NAMALWA (cell line): ENCODE measurements around the gene RARG.
"Not testable (repeated sequence)": the region's sequence is repeated elsewhere in the genome, so short reads cannot be mapped to it uniquely, and the experiment has no call there.

ENCODE experiments used
- DNase-seq: peaks from one replicate; pipeline ENCODE4 v3.0.0-alpha.2; 2015; ENCODE audit warnings: low spot score

The RARG gene

DNA sequence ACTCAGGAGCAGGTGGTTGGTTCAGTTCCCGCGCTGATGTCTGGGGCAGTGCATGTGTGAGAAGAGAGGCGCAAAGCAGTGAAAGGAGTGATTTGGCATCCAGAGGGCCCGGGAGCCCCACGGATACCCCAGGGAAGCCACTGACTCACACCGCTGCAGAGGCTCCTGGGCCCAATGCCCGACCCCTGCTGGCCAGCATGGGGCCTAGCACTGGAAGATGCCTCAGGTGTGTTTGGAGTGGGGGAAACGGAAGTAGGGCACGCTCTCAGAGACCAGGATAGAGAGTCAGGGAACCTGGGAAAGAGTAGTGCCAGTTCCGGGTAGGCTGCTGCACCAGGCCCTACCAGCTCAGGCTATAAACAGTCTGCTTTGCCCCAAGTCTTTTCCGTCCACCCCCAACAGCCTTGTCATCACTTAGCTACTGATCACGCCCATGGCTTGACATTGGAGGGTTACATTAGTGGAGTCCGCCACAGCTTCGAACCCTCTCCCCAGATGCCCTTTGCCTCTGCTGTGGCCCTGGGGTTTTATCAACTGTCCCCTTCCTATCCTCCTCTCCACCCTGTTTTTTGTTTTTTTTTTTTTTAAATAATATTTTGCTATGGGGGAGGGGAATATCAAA is 41.8 kb downstream of the RARG start:
- DNase-seq, result peak; percentile 60

DNA sequence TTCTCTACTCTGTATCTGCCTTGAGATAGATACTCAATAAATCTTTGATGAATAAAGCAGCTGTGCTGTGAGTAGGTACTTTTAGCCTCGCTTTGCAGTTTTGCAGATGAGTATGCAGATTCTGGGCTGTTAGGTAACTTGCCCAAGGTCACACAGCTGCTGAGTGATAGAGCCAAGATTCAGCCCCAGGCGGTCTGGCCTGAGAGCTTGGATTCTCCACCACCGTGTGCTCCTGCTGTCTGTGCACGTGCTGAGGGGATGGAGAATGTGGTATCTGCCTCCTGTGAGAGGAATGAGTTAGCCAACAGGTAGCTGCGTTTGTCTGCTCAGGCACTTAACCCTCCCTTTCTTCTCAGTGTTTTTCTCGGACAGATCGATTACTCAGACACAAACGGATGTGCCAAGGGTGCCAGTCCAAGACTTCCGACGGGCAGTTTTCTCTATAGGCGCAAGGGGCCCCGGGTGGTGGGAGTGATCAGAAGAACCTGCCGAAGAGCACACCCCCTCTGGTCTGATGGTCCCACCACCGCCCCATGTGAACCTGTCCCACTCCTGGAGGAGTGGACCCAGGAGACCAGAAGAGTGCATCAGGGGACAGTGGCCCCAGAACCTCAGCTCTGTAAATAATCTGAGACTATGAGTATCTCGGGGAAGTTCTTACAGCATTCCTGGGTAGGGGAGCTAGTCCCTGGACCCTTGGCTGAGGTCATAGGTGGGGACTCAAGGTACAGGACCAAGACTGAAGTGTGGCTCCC is 44.7 kb downstream of the RARG start:
- DNase-seq, result no peak

DNA sequence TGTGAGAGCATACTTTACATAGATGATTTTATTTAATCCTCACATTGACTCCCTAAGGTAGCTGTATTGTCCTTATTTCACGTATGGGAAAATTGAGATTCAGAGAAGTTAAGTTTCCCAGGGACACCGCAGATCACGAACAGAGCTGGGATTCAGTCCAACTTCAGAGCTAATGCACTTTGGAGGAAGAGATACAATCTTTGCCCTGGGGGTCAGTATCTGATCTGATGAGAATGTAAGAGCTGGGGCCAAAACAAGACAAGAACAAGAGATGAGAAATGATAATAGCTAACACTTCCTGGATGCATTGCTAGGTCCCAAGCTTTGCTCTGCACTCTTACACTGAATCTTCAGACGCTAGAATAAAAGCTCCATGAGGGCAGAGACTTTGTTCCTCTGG is 45.3 kb downstream of the RARG start:
- no peak for DNase-seq

DNA sequence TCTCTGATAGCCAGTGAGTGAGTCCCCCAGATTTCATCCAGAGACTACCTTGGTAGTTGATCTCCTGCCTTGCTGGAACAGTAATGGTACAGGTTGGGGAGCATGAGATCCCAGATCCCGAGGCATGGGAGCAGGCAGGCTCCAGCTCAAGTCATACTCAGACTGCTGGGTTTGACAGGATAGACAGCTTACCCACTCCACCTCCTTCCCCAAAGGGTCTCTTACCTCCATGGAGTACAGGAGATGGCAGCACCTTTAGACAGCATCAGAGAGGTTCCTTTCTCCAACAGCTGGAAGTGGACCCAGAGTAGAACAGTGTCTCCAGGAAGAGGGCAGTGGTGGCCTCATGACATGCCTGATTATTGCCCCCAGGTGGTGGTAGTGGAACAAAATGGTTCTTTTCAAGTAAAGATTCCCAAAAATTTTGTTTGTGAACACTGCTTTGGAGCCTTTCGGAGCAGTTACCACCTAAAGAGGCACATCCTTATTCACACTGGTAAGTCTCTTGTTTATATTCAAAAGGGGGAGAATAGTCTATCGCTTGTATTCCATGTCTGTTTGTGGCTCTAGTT is 46.3 kb downstream of the RARG start:
- DNase-seq, result no peak

DNA sequence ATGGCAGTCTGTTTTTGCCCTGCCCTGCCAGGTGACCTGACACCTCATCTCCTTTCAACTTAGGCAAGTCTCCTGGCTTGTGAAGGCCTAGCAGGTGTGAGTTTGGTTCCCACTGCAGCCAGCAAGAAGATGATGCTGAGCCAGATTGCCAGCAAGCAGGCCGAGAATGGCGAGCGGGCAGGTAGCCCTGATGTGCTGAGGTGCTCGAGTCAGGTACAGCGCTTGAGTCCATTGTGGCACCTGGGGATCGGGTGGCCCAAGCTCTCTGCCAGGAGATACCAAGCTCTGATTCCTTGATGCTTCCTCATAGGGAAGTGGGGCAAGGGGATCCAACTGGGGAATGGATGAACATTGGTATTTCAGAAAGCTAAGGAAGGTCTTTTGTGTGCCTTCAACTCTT is 47.2 kb downstream of the RARG start:
- no peak for DNase-seq

DNA sequence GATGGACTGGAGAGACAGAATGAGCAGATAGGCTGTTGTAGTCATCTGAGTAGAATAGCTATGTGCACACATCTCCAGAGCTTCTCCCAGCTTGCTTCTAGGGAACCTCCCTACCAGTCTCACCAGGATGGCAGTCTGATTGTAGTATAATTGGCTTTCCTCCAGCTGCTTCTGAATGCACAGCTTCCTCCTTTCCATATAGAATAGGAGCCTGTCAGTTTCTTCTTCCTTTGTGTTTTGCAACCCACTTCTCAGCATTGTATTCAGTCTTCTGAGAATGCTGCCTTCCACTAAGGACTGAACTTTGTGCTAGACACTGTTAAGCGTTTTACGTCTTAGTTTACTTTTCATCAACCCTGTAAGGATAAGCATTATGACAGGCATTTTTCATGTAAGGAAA is 49.1 kb downstream of the RARG start:
- DNase-seq, result no peak

DNA sequence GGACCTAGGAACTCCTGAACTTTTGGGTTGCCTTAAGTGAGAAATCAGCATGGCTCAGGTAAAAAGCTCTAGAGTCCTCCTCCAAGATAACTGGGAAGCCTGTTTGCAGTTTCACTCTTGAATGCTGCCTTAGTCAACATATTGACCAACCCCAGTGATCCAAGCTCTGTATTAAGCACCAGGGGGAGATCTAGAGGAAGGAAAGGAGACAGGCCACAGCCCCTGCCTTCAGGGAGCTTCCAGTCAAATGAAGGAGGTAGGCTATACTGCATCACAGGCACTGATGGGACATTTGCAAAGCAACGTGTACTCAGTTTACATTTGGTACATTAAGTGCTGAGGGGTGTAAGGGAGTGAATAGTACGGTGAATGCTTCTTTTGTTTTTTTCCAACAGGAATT is 50.1 kb downstream of the RARG start:
- no peak for DNase-seq

DNA sequence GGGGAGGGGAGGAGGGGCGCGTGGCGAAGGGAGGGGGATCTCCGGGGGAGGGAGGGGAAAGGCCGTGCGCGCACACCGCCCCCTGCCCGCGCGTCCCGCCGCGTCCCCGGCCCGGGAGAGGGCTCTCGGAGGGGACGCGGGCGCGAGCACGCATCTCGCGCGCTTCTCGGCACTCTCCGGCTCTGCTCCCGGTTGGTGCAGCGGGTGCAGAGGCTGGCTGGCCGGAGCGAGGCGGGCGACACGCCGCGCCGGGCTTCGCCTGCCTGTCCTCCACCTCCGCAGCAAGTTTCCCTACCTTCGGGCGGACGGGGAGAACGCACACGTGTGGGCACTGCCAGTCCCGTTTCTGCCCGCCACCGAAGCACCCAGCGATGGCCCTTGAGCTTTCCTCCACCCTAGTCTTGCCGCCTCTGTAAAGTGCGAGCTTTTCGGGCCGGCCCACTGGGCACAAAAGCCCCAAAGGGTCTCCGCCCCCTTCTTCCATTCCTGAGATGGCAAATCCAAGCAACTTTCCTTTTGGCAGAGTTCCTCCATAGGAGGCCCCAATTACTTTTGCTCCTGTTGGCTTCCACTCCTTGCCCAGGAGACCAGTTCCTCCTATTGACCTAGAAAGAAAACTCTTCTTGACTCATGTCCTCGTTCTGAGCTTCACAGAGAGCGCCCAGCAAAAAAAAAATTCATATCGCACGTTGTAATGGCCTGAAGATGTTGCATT is 50.9 kb downstream of the RARG start:
- no peak for DNase-seq

DNA sequence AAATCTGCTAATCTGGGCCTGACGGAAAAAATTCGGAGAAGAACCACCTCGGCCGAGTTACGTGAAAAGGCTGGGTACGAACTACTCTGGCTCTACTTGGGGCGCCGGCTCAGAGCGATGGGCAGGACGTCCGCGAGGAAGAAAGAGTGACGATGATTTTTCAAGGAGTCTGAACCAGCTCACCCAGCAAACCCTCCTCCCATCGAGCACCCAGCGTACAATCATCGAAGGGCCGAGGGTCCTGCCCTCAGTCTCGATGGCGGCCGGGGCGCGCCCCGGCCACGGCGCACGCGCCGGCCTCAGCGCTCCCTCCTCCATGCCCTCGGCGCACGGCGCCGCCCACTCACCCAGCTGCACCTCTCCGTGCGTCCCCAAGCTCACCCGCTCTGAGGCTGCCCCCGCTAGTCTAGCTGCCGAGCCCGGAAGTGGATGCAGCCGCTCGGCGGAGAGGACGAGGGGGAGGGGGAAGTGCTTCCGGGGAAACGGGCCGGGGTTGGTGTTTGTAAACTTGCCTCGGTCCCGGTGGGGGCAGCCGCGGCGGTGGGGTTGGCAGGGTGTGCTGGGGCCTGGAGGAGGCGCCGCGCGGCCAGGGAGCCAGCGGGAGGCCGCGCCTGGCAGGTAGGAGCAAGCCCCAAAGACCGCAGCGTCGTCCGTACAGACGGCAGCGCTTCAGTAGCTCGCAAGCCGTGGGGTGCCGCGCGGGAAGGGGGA is 51.6 kb downstream of the RARG start, which contains the start of the genes CSAD and ZNF740:
TSS of gene CSAD (minus strand) at position 706 of the 711 bp plus-strand sequence. CDS start 7,455 bp downstream, outside the sequence.
TSS of gene ZNF740 (plus strand) at position 503 of the 711 bp plus-strand sequence. CDS start 1,262 bp downstream, outside the sequence.
- peak; percentile 98 for DNase-seq

DNA sequence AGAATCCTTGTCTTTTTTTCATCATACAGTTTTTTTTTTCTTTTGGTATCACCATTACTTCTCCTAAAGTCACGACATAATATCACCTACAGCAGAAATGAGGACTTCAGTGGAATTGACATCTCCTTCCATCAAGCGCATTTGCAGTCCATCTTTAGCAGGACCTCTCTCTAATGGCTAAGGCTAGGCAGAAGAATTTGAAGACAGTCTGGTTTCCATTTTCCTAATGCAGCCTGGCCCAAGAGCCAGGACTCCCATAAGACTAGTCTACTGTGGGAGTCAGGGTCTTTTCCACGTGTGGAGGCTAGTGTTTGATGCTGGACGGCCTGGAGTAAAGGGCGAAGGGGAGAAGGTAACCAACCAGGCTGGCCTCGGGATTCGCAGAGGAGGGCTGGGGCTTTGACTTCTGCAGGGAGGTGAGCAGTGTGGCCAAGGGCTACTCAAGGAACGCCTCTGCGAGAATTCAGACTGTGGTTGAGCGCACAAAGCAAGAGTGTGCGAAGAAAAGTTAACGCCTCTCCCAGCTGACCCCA is 52.3 kb downstream of the RARG start:
- DNase-seq, result no peak

DNA sequence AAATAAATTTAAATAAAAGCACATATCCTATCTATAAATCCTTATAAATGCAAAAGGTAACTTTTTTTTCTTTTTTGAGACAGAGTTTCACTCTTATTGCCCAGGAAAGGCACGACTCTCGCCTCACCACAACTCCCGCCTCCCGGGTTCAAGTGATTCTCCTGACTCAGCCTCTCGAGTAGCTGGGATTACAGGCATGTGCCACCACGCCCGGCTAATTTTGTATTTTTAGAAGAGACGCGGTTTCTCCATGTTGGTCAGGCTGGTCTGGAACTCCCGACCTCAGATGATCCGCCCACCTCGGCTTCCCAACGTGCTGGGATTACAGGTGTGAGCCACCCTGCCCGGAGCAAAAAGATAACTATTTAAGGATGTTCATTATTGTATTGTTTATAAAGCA is 53.2 kb downstream of the RARG start:
- DNase-seq, result not testable (repeated sequence)

DNA sequence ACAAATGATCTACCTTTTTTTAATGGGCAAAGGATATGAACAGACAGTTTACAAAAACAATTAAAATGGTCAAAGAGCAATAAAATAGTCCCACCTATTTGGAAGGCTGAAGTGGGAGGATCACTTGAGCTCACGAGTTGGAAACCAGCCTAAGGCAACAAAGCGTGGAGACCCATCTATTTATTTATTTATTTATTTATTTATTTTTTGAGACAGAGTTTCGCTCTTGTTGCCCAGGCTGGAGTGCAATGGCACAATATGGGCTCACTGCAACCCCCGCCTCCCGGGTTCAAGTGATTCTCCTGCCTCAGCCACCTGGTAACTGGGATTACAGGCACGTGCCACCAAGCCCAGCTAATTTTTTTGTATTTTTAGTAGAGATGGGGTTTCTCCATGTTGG is 54.6 kb downstream of the RARG start:
- not testable (repeated sequence) for DNase-seq

DNA sequence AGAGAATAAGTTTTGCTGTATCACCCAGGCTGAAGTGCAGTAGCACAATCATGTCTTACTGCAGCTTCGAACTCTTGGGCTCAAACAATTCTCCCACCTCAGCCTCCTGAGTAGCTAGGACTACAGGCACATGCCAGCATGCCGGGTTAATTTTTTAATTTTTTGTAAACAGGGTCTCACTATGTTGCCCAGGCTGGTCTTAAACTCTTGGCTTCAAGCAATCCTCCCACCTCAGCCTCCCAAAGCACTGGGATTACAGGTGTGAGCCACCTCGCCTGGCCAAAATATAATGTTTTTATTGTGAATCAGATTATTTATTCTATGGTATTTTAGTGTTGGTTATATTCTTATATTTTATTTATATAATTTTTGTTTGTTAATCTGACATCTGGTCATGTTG is 55.3 kb downstream of the RARG start:
- no peak for DNase-seq

DNA sequence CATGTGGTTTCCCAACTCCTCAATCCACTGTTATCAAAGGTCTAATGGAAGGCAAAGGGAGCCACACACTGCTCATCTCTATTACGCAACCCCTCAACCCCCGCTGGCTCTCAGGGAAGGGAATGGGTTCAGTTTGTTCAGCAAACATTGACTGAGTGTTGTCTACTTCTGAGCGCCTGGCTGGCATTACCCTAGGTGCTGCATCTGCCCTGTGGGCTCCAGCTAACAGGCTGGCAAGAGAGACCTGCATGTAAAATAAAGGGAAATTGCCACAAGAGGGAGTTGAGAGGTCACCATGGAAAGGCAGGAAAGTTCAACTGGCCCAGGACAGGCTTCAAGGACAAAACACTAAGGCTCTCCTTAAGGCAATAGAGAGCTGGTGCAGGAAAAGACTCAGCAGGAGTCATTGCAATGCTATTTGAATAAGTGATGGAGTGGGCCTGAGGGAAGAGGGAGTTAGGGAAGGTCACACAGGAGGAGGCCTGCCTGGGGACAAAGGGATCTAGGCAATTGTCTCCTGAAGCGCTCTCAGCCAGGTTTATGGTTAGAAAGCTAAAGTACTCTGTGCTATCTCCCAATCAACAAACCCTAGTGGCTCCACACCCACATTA is 57.0 kb downstream of the RARG start:
- peak; percentile 34 for DNase-seq

DNA sequence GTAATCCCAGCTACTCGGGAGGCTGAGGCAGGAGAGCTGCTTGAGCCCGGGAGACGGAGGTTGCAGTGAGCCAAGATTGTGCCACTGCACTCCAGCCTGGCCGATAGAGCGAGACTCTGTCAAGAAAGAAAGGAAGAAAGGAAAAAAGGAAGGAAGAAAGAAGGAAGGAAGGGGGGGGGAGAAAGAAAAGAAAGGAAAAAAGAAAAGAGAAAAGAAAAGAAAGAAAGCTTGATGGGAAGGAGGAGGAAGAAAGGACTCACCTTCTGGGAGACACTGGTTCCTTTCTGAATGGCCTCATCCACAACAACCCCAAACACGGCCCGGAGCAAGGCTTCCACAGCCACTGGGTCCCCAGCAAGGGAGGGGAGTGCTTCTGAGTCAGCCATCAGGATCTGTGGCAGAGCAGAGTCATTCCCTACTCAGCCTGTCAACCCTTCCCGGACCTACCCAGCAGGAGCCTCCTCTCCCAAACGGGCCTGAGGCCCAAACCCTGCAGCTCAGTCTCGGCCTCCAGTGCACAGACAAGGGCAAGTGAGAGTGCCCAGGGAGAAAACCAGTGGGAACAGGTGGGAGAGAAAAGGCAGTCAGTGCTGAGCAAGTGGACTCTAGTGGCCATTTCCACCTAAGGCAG is 58.8 kb downstream of the RARG start:
- no peak for DNase-seq

DNA sequence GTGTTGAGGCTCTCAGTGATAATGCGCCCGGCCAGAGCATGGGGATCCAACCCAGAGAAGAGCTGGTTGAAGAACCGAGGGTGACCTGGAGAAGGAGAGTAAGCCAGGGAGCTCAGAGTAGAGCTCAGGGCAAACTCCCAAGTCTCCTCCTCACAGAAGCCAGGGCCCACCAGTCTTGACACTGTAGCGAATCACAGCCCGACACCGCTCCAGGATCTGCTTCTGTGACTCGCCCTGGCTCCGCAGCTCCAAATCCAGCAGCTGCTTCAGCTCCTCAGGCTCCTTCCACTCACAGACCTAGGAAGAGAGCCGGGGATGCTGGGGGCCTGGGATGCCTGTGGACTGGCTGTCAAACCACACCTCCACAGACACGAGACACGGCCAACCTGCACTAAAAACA is 59.7 kb downstream of the RARG start:
- no peak for DNase-seq

DNA sequence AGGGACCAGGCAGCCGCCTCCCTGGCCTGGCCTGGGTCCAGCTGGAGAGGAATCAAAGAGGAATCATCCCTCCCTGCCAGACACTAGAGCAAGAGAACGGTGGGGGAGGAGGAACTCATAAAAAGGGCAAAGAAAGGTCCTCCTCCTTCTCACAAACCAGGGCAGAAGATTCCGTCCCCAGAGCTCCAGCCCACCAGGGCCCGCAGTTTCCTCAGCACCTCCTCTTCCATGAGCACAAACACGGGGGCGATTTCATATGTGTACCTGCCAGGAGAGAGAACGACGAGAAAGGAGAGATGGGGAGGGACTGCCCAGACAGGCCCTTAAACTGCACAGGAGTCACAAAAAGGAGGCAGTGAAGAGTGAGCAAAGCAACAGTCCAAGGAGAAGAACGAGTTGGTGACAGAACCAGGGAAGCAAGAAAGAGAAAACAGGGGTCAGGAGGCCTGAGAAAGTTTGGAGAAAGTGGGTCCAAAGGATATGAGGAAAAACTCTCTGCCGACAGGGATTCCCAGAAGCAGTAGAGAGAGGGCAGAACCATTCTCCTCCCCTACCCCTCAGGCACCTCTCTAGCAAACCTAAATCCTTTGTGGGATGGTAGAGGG is 60.2 kb downstream of the RARG start:
- DNase-seq, result no peak

DNA sequence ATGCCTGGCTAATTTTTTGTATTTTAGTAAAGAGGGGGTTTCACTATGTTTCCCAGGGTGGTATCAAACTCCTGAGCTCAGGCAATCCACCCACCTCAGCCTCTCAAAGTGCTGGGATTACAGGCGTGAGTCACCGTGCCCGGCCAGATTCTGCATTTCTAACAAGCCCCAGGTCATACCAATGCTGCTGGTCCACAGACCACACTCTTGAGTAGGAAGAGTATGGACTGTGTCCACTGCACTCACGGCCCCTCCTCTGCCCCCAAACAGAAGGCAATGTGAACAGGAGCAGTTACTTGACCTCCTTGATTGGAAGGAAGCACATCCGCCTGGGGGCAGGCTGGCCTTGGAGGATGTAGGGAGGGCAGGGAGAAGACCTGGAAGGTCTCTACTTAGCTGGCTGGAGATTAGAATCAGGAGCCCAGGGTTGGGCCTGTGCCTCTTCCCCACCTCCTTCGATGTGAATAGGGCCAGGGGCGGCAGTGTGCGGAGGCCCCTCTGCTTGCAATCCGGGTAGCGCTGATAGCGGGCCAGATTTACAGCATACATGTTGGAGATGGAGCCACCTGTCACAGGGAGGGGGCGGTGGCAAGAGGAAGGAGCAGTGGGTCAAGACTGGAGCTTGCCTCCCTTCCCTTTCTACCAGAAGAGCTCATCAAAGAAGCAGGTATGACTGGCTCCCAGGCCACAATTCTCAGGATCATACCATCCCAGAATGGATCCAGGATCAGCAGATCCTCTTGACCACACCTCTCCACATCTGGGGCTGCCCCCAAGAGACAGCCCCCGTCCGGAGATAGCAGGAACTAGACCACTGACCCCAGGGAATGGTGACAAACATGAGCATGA is 60.9 kb downstream of the RARG start:
- no peak for DNase-seq

DNA sequence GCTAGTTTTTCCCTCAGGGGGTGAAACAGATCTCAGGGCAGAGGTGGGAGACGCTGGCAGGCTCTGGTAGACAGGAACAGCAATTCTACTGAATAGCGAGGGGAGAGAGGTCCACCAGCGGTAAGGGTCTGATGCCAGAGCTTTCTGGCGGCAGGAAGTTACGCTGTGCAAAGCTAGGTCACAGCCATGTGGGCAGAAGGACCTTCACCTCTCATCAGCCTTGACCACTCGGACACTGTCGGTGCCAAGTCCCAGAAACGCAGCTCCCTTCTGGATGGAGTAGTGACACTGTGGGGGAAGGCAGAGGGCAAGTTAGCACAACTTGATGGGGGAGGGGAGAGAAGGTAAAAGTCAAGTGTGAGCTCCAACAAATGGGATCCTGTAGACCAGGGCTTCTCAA is 61.8 kb downstream of the RARG start:
- no peak for DNase-seq
